ENCODE results near the gene SLC40A1.

DNA sequence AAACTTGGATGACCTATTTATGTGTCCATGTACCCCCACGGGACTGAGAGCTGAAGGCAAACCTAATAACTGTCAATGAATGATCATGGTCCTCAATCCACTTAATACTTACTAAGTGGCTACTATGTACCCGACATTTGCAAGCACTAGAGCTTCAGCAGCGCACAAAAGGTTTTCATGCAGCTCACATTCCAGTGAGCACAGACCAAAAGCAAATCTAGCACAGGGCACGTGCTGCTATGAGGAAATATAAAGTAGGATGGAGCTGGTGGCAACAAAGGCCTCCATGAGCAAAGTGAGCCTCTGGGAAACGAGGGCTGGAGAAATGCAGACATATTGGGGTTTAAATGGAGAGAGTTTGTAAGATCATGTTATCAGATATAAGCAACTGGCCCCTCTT lies 3.5 kb downstream of the SLC40A1 start:
- TF ChIP-seq, protein P1, sequence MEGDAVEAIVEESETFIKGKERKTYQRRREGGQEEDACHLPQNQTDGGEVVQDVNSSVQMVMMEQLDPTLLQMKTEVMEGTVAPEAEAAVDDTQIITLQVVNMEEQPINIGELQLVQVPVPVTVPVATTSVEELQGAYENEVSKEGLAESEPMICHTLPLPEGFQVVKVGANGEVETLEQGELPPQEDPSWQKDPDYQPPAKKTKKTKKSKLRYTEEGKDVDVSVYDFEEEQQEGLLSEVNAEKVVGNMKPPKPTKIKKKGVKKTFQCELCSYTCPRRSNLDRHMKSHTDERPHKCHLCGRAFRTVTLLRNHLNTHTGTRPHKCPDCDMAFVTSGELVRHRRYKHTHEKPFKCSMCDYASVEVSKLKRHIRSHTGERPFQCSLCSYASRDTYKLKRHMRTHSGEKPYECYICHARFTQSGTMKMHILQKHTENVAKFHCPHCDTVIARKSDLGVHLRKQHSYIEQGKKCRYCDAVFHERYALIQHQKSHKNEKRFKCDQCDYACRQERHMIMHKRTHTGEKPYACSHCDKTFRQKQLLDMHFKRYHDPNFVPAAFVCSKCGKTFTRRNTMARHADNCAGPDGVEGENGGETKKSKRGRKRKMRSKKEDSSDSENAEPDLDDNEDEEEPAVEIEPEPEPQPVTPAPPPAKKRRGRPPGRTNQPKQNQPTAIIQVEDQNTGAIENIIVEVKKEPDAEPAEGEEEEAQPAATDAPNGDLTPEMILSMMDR (conservative IDR thresholded peaks at IDR 0.05; ENCODE audit: low read length), result no peak
- no peak for TF ChIP-seq EZH2phosphoT487 (IDR thresholded peaks at IDR 0.05; ENCODE audit: borderline replicate concordance, low read depth, low read length)
